ENCODE measurements around the gene SOWAHA.

The SOWAHA gene

GRCh38 chr5:132812781-132813598 is at the start of gene SOWAHA:
SOWAHA (plus strand) TSS chr5:132813302; CDS start chr5:132813622, 320 bp downstream.
- DNase-seq = peak; percentile 16 to 24

GRCh38 chr5:132764051-132764450 is 49.1 kb upstream of the SOWAHA start:
- no peak for DNase-seq

GRCh38 chr5:132764671-132765238 is 48.3 kb upstream of the SOWAHA start:
- no peak for DNase-seq

- no peak for DNase-seq
Measured at GRCh38 chr5:132765311-132766019, 47.6 kb upstream of the SOWAHA start.

- DNase-seq = no peak
Measured at GRCh38 chr5:132766020-132766805, 46.9 kb upstream of the SOWAHA start.

- DNase-seq = no peak
Measured at GRCh38 chr5:132766806-132767055, 46.4 kb upstream of the SOWAHA start.

GRCh38 chr5:132767150-132767549 is 46.0 kb upstream of the SOWAHA start:
- DNase-seq = no peak

- no peak for DNase-seq
Measured at GRCh38 chr5:132768485-132768868, 44.6 kb upstream of the SOWAHA start.

GRCh38 chr5:132770476-132771159 is 42.5 kb upstream of the SOWAHA start:
- DNase-seq = no peak

- DNase-seq = no peak
Measured at GRCh38 chr5:132771503-132771998, 41.6 kb upstream of the SOWAHA start.

- no peak for DNase-seq
Measured at GRCh38 chr5:132772291-132773070, 40.6 kb upstream of the SOWAHA start.

- no peak for DNase-seq
Measured at GRCh38 chr5:132773114-132773513, 40.0 kb upstream of the SOWAHA start.

GRCh38 chr5:132773601-132774355 is 39.3 kb upstream of the SOWAHA start:
- no peak for DNase-seq

GRCh38 chr5:132774406-132774805 is 38.7 kb upstream of the SOWAHA start:
- no peak for DNase-seq

GRCh38 chr5:132774896-132775295 is 38.2 kb upstream of the SOWAHA start:
- no peak for DNase-seq

- no peak for DNase-seq
Measured at GRCh38 chr5:132775476-132775961, 37.6 kb upstream of the SOWAHA start.

GRCh38 chr5:132776131-132776937 is 36.8 kb upstream of the SOWAHA start:
- no peak for DNase-seq

- DNase-seq = no peak
Measured at GRCh38 chr5:132776938-132777208, 36.2 kb upstream of the SOWAHA start.

GRCh38 chr5:132777209-132778069 is 35.7 kb upstream of the SOWAHA start, which contains the start of gene SEPTIN8:
SEPTIN8 (minus strand) TSS chr5:132777239; CDS start chr5:132777137, 102 bp downstream.
- DNase-seq = peak; percentile 7 to 39

Data from stimulated activated CD4-positive, alpha-beta T cell treated with anti-CD3 and anti-CD28 coated beads, Interleukin-4, amount 100 ng/mL, for 4 hours (primary cell).